NCI-H187 (cell line): ENCODE measurements around the gene PRKCH.

Experiments
- DNase-seq, 2 experiments: peaks; one replicate each; lab custom pipeline; 2025; lab: John Stamatoyannopoulos, UW

Gene PRKCH

DNA sequence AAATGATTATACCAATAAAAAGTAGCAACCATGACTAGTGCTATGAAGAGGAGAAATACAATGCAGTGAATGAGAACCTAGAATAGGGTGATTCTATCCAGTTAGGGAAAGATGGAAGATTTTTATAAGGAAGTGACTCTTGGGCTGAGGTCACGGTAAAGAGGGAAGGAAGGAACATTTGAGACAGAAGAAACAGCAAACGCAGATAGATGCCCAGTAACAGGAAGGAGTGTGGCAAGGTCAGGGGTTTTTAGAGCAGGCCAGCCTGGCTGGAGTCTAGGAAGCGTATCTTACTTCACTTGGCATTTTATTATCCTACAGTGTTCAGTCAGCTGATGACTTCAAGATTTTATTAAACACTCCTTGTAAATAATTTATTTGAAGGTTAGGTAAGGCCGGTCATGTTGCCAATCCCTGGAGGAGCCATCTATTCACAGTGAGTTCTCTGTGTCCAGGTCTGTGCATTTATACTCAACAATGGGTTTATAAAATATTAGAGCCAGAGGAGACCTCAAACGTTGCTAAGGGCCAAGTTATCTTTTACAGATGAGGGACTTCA is 170.6 kb downstream of the PRKCH start:
- DNase-seq = no peak

DNA sequence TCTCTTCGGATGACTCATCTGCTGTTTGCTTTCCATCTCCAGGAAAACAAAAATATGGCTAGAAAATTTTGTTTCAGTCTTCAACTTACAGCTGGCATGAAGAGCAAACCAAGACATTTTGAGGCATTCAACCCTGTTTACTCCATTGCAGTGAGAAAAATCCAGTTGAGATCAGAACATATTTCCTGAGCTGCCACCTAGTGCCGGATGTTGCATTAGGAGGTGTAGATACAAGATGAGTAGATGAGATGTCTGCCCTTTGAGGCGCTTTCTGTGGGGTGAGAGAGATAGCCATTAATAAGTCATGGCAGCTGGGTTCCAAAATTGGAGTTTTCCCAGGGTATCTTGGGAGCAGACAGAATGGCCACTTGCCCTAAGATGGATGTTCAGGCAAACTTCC is 171.1 kb downstream of the PRKCH start:
- no peak for DNase-seq

- DNase-seq = no peak
Observed at GRCh38 chr14:61493239-61493638, 171.9 kb downstream of the PRKCH start.

DNA sequence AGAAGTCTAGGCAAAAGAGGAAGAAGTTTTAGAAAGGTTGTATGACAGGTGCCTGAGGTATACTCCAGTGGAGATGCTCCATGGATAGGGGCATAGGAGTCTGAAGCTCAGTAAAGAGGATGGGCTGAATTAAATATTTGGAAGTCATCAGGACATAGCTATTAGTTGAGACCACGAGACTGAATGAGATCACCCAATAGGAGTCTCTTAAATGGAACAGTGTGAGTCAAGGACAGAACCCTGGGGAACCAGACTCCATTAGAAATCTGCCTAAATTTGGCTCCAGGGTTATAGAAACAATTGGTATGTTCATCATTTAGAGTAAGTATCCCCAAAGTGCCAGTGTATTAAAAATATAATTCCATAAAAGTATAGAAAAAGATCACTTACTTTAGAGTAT is 172.6 kb downstream of the PRKCH start:
- DNase-seq = no peak

DNA sequence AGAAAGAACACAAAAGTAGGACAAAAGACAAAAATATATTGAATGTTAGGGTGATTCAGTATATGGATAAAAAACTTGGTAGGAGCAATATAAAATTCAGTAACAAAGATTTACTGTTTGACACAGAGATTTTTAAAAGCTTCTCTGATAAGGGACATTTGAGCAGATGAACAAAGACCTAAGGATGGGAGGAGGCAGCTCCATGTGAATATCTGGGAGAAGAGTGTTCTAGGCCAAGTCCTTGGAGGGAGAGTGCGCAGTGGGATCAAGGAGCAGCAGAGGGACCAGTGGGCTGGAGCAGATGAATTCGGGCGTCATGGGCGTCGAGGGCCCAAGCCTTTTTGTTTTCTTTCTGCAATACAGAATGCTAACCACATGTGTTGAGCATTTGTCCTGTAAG is 174.4 kb downstream of the PRKCH start:
- DNase-seq = no peak

DNA sequence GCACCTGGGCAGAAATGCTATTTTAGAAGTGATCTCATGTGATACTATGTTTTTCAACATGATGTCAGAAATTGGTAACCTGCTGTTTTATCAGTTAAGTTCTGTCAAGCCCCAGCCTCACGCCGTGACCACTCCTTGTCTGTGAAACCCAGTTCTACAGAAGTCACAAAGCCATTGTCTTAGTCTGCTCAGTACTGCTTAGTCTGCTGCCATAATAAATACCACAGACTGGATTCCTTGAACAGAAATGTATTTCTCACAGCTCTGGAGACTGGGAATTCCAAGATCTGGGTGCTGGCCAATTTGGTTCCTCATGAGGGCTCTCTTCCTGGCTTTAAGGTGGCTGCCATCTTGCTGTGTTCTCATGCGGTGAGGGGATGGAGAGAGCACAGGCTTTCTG is 176.9 kb downstream of the PRKCH start:
- no peak for DNase-seq

GRCh38 chr14:61498811-61499210 is 177.4 kb downstream of the PRKCH start:
- no peak for DNase-seq

GRCh38 chr14:61499991-61500390 is 178.6 kb downstream of the PRKCH start:
- DNase-seq = no peak

- DNase-seq = no peak
Observed at GRCh38 chr14:61501714-61502458, 180.5 kb downstream of the PRKCH start.

GRCh38 chr14:61502459-61503093 is 181.2 kb downstream of the PRKCH start:
- DNase-seq = no peak

GRCh38 chr14:61503167-61503801 is 181.9 kb downstream of the PRKCH start:
- DNase-seq = no peak

GRCh38 chr14:61504901-61505300 is 183.5 kb downstream of the PRKCH start:
- DNase-seq = no peak

DNA sequence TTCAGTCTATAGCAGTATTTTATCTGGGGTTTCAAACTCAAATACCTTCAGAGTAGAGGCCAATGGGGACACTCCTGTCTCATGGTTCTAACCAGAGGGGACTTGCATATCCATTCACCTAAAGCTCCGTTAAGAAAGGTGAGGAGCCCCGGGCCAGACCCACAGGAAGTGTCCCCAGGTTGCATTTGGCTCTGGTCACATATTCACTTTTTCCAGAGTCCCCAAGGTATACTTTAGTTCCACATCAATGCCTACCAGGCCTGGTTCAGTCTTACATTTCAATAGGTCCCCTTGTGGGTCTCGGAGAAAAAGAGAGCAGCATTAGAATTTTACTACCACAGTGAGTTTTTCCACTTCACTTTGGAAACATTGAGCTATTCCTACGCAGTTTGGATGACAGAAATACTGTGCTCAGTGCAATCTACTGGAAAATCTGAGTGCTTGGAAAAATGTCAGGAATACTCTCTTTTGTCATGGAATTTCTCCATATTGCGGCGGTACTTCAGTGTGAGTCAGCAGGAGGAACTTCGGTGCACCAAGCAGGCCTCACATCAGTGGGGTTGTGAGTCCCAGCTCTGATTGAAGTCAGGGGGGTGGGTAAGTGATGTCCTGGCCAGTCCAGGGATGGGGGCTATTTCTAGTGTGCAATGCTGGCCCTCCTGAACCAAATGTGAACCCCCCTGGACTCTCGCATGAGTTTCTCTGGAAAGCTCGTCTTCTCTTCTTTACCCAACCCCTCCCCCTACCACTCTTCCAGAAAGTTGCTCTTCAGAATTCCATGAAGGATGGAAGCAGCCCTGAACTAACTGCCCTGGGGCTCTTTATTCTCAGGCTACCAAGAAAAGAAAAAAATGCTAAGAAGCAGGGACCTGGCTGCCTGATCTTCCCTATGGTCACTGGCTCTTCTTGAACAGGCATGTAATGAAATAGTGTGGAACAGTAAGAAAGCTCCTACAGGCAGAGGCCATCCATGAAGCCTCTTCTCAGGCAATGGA is 184.7 kb downstream of the PRKCH start:
- DNase-seq = no peak

- no peak for DNase-seq
Observed at GRCh38 chr14:61508526-61508925, 187.1 kb downstream of the PRKCH start.

DNA sequence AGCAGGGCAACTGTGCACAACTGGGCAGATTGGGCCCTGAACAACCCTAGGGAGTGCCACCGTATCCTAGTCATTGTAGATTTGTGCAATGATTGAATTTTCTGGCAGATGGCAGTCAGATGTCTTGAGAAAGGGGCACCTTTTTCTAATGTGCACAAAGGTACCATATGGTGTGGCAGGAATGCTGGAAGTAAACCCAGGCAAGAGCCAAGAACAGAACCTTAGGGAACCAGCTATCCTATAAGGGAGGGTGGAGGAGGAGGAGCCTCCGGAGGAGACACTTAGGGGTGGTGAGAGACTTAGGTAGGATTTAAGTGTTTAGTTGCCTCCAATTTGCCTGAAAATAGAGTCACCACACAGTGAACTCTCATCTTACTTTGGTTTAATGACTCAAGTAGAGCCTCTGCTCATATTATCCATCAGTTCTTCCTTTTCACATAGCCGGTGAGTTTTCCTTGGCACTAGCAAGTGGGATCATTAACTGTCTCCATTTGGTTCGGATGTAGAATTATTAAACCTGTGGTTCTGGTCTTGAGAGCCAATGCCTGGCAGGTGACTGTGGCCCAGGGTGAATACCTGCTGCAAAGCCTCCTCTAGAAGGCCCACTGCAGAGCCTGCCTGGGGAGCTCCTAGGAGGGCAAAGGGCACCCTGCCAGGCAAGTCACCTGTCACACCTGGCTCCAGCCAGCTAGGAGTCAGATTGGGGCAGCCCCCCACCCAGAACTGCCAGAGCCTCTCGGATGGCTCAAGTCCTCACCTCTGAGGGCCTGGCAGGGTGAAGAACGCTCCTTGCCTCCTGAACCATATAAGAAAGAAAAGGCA is 189.6 kb downstream of the PRKCH start:
- DNase-seq = no peak

- DNase-seq = no peak
Observed at GRCh38 chr14:61511558-61511948, 190.2 kb downstream of the PRKCH start.

DNA sequence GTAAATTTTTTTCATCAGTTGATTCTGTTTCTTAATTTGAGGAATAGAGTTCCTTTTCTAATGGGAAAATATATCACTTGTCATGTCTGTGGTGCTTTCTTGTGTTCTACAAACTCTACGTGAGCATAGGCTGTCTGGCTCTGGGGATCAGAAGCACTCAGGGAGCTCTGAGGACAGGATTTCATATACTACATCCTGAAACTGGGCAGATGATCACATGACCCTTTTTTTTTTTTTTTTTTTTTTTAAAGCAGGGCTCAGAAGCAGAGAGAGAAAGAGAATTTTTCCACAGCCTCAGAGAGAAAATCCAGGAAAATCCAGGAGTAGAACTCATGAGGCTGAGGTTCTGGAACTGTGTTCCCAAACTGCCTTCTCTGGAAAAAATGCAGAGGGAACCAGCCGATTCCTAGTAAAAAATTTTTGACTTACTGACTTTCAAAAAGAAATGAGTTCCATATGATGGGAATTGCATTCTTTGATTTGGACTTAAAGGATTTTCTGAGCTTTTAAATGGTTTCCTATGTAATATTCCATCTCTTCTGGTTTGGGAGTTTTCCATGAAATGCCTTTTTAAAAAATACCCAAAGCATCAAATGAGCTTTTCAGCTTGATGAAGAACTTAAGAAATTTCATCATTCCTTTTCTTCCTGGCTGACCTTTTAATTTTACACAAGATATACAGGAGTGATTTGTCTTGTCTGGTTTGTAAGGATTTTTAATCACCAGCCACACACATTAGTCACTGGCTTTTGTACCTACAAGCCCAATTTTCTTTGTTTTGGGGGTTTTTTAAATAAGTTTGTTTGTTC is 190.9 kb downstream of the PRKCH start:
- DNase-seq = no peak

DNA sequence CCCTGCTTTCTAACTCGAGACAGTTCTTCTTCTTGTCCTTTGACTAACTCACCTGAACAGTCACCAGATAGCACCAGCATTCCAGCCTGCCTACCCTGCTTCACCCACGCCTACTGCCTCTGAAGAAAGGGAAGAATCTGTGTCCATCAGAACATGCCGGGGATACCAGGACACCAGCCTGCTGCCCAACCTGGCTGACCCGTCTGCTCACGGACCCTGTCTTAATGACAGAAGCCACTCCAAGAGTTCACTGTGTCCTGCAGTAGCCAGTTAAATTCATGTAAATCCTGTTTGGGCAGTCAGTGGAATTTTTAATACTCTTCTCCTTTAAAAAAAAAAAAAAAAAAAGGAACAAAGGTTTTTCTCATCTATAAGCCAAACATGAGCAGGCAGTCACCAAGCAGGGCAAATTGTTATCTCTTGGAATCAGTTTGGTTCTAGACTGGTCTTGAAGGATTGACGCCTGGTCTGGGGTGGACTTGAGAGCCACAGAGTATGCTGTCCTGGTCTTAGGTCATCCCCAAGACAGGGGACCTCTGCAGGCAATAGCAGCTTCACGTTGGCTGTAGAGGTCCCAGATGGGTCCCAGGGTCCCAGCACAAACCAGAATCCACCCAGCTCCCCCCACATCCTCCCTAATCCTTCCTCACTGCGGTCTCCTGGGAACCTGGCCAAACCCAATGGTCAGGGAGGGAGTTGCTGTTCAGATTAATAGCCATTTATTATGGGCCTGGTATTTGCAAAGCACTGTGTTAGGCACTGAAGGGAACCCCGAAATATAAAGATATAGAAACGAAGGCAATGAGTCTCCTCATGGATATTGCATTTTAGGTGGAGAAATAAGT is 192.8 kb downstream of the PRKCH start:
- DNase-seq = no peak

DNA sequence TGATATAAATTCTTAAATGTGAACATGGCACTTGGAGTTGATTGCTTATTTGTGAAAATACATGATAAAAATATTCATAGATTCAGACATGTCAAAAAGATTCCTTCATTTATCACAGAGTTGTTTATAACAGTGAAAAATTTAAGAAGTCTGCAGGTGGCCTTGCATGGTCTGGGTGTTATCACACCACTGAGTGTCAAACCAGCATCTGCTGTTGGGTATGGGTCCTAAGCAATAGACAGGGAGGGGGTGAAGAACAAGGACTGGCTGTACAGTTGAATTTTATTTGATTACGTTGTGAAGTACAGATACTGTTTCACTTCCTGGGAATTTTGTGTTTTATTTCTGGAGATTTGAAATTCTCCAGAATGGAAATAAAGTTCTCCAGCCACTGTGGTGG is 193.5 kb downstream of the PRKCH start:
- DNase-seq = no peak
